Stimulated activated CD8-positive, alpha-beta memory T cell treated with anti-CD3 and anti-CD28 coated beads, Interleukin-15, amount 100 ng/mL, for 1 hour (primary cell): ENCODE measurements around the gene SORT1.
A peak's percentile ranks its signal among the peaks of the same experiment; 100 is the strongest.
"Not testable (repeated sequence)": the region's sequence is repeated elsewhere in the genome, so short reads cannot be mapped to it uniquely, and the experiment has no call there.

Experiments used
- DNase-seq: peaks from one replicate; pipeline ENCODE4 v3.0.0-alpha.2; 2020; ENCODE audit warnings: low read depth

Gene SORT1

GRCh38 chr1:109397581-109398342 lies at the start of gene SORT1:
Gene SORT1 (minus strand): TSS chr1:109397918. CDS start chr1:109397892, 26 bp downstream.
- DNase-seq = peak; percentile 15

GRCh38 chr1:109445949-109446695 lies 48.4 kb upstream of the SORT1 start:
- DNase-seq = not testable (repeated sequence)

- no peak for DNase-seq
Measured at GRCh38 chr1:109444346-109444745, 46.6 kb upstream of the SORT1 start.

GRCh38 chr1:109443476-109443875 lies 45.8 kb upstream of the SORT1 start:
- no peak for DNase-seq

GRCh38 chr1:109441069-109441468 lies 43.4 kb upstream of the SORT1 start:
- no peak for DNase-seq

- DNase-seq = no peak
Measured at GRCh38 chr1:109438798-109439297, 41.1 kb upstream of the SORT1 start.

GRCh38 chr1:109434484-109434883 lies 36.8 kb upstream of the SORT1 start:
- no peak for DNase-seq

- no peak for DNase-seq
Measured at GRCh38 chr1:109433322-109433721, 35.6 kb upstream of the SORT1 start.

- DNase-seq = no peak
Measured at GRCh38 chr1:109432336-109432735, 34.6 kb upstream of the SORT1 start.

GRCh38 chr1:109427171-109427467 lies 29.4 kb upstream of the SORT1 start:
- DNase-seq = no peak

- peak; percentile 85 for DNase-seq
Measured at GRCh38 chr1:109426281-109427170, 28.8 kb upstream of the SORT1 start, which contains the start of gene PSMA5. Gene PSMA5 (minus strand): TSS chr1:109426448. CDS start chr1:109426330, 118 bp downstream.

- no peak for DNase-seq
Measured at GRCh38 chr1:109425391-109426280, 27.9 kb upstream of the SORT1 start.

- no peak for DNase-seq
Measured at GRCh38 chr1:109423498-109423897, 25.8 kb upstream of the SORT1 start.

- no peak for DNase-seq
Measured at GRCh38 chr1:109412551-109412950, 14.8 kb upstream of the SORT1 start.

GRCh38 chr1:109404838-109405237 lies 7.1 kb upstream of the SORT1 start:
- no peak for DNase-seq

- no peak for DNase-seq
Measured at GRCh38 chr1:109402025-109402424, 4.3 kb upstream of the SORT1 start.

GRCh38 chr1:109400035-109400655 lies 2.4 kb upstream of the SORT1 start:
- DNase-seq = no peak

- DNase-seq = no peak
Measured at GRCh38 chr1:109399326-109399957, 1.7 kb upstream of the SORT1 start.

GRCh38 chr1:109398343-109399225 lies 866 bp upstream of the SORT1 start:
- DNase-seq = no peak
